Cardiac septum (tissue), 1 donor: ENCODE data around the gene RBFOX1. TPM values are rescaled to one million over a fixed set of nuclear protein-coding genes. Genes with fewer than 3 reads are reported as not detected.

Experiments used
- DNase-seq: peaks from one replicate; pipeline ENCODE4 v3.0.0-alpha.2; 2020; ENCODE audit warnings: low spot score
- intact Hi-C: fragments of 100-400 bp; cut with DNase I; formaldehyde crosslinking; loops from one replicate; pipeline ENCODE4 v1.14.0; 2022
- total RNA-seq: library from RNA; stranded (reverse); fragmentation: NEBNext Ultra II Directional; extraction: Animal tissue kit (Norgen Biotek cat#: 25700); gene quantifications from one replicate; pipeline ENCODE4 v1.2.1, GENCODE V29; 2021
- donor health status: DM: no; HTN: no; CAD: no.

RBFOX1 gene
- total RNA-seq, 1 donor from 2014 or later, result 27.1 TPM

DNA sequence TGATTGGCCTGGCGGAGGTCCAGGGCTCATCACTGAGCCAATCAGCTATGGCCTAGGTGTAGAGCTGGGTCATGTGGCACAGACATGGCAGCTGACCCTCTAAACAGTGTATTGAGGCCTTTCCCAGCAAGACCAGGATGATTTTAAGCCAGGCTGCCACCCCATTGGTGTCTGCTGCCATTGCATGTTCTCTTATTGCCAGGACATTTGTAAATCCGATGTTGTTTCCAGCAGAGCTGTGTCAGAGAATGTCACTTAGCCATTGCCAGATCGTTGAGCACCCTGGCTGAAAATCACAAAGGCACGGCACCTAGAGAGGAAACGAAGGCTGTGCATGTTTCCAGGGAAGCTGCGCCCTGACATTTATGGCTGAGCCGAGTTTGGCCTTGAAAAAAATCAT lies 33.4 kb downstream of the RBFOX1 start:
- intact Hi-C loops, result no loop called here
- DNase-seq, result no peak

DNA sequence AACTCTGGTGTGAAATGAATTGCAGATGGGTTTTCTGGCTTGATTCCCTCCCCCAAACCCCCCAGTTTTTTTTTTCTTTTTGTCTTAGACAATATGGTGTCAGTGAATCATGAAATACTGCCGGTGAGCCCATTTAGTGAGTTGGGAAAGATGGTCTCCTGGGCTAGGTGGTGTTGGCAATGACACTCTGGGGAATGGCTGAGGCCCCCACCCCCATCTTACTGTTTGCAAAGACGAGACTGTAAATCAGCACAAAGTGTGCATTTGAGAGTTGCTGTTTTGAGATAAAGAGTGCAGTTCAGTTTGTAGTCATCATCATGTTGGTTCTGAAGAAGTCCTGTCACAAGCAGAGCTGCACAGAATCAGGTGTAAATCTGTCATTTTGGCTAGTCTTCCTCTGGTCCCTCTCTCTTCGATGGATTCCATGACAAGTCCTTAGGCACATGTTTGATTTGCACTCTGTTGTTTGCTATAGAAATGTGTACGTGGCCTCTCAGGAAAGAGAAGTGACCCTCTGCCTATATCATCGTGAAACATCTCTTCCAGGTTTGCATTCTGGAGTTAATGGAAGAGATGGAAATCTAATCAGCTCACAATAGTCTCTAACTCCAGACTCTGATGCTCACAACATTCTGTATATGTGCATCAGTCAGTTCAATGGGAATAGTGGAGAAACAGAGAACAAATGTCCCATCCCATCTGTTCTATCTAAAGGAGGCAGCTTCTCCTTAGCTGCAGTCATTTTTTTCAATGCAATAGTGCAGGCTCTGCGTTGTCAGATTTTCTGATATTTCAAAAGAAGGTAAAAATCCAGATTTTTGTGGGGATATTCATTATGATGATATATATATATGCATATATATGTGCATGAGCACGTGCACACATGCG lies 34.6 kb downstream of the RBFOX1 start:
- intact Hi-C loops, result no loop called here
- no peak for DNase-seq

DNA sequence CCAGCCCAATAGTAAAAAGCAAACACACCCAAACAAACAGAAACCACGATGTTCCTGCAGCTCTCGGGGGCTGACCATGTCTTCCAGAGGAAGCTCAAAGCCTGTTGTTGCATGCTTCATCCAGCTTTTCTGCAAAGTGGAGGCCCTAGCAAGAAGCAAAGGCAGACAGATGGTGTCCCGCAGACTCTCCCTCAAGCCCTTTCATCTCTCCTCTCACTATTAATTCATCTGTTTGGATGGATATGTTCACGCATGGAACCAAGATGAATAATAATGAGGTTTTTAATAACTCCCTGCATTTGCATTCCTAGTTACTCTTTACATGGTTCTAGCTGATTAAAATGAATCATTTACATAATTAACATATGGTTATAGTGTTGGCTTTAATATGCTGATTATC lies 36.6 kb downstream of the RBFOX1 start:
- intact Hi-C loops, result no loop called here
- no peak for DNase-seq

DNA sequence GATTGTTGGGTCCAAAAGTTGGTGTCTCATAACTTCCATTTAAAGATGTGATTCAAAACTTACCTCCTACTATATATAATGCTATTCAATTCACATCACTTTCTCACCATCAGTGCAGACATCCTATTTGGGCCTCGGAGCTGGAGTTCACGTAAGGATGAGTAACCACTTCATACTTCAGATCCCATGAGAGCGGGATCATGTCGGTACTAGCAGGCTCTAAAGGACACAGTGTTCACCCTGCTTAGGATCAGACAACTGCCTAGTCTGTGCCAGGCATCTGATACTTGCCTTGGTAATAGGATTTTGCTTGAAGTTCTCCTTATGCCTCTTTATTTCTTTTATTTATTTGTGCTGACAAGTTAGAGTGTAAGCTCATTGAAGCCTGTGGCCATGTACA lies 39.5 kb downstream of the RBFOX1 start:
- intact Hi-C loops, result loop anchor here (5.0 kb wide), 1 partner anchor 40 kb away; the partner anchor contains the start of gene RBFOX1
- DNase-seq, result no peak

DNA sequence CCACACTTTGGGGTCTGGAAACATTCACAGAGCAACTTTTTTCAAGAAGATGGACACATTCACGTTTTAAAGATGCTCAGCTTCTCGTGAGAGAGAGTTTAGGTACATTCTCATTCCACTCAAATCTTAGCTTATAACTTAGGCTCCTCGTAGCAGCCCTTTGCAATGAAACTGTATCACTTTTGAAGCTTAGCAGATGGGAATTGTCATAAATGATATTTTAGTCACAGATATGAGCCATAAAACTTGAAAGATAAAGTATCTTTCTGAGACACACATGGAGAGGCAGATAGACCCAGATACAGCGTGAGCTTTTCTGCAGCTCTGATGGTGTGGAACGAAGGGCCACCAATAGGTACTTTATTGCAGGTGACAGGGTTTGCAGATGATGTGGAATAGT lies 41.1 kb downstream of the RBFOX1 start:
- intact Hi-C loops, result loop anchor here (5.0 kb wide), 1 partner anchor 41 kb away; the partner anchor contains the start of gene RBFOX1
- no peak for DNase-seq

DNA sequence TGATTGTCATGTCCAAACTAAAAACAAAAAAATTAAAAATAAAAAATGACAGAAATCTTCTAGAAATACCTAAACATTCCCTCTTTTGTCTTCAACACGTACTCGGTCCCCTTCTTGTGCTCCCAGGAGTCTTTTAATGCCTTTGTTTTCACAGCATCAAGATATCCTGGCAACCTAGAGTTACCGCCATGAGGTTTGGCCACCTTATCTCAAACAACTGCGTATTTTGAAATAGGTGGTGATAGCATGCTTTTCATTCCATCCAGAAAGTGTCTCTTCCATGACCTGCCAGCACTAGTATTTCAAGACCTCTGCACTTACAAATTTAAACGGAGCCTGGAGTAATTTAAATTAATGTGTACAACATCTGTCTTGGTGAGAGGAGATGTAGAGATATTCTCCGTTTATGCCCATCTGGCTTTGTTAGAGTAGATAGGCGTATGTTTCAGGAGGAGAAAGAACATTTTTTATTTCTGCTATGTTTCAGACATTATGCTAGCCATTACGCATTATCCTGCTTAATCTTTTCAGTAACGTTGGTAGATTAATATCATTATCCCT lies 42.0 kb downstream of the RBFOX1 start:
- intact Hi-C loops, result loop anchor here (5.0 kb wide), 1 partner anchor 42 kb away; the partner anchor contains the start of gene RBFOX1

DNA sequence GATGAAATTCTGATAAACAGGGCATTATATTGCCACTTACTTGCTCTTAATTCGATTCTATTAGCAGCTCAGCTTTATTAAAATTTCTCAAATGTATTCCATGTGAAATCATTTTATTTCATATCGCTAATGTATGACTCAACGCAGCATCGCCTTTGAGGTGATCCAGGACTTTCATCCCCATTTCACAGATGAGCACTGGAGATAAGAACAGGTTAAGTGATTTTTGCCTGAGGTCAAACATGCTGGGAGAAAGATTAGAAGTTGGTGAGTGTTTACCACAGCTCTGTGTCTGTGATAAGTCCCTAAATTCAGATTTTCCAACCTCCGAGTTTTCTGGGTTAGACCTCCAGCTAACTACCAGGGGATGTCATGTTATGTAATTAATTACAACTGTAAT lies 43.6 kb downstream of the RBFOX1 start:
- DNase-seq, result no peak
- intact Hi-C loops, result no loop called here

More for the DNA sequence above, 42.0 kb downstream of the RBFOX1 start:
- no peak for DNase-seq

DNA sequence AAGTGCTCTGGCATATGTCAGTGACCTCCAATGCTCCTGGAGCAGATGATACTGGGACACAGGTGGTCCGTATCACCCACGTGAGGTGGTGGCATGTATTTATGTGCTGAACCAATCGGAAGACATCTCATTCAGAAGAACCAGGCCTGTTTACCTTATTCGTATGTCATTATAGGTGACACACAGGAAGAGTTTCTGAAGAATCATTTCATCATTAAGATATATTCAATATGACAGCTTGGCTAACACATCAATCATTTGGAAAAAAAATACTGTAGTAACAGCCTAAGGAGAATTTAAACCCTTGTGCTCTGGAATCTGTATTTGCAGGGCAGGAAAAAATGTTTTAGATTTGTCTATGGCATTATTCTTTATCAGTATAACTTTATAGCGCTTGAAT lies 44.6 kb downstream of the RBFOX1 start:
- intact Hi-C loops, result no loop called here
- no peak for DNase-seq

DNA sequence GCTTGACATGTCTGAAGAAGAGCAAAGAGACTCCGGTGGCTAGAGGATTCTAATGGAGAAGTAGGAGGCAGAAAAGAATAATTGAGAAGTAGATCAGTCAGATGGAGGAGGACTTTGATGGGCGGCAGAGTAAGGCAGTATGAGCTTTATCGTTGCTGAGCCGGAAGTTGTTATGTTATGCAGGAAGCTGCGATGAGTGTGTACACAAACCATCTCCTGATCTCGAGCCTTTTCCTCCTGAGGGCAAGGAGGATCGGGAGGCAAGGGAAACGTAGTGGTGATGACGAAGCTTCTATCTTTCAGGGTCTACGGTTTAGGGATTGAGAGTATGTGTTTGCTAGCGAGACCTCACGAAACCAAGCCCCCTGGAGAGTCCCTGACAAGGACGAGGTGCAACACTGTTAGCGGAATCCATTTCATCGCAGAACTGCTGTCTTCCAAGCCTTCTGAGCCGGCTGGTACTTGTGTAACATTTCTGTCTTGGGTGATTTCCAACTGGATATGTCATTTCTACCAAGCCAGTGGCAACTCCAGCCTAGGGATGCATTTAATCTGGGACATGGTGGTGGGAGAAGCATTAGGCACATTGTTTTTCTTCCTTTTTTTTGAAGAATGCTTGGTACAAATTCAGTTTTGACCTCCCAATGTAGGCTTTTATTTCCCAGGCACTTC lies 45.5 kb downstream of the RBFOX1 start:
- intact Hi-C loops, result no loop called here
- DNase-seq, result no peak

DNA sequence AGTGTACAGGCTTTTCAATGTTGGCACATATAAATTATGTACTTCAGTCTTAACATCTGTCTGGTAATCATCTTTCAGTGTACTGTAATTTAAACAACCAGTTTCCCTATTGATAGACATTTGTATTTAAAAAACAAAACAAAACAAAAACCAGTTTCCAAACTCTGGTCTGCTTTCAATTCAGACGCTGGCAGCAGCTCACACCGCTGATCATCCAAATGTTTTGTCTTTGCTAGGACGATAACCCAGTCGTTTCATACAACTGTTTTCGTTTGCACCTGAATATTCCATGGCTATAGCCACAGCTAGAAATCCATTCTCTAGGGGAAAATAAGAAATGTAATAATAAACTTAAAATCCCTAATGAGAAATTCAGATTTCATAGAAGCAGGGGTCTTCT lies 47.8 kb downstream of the RBFOX1 start:
- intact Hi-C loops, result no loop called here
- no peak for DNase-seq

DNA sequence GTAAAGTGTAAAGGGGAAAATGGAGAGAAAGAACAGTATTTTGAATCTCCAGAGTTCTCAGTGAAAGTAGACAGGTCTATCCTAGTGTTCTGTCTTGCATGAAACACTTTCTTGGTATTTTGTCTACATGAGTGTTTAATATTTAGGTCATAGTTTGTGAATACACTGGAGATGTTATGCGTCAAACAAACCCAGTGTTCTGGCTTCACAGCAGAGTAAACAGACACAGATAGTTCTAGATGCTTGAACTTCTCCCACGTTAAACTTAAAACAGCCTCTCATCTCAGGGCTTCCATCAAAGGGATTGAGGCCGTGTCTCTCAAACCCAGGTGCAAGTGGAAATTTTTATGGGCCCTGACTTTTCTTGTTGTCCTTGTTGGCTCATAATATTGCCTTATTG lies 48.3 kb downstream of the RBFOX1 start:
- no peak for DNase-seq
- intact Hi-C loops, result no loop called here

DNA sequence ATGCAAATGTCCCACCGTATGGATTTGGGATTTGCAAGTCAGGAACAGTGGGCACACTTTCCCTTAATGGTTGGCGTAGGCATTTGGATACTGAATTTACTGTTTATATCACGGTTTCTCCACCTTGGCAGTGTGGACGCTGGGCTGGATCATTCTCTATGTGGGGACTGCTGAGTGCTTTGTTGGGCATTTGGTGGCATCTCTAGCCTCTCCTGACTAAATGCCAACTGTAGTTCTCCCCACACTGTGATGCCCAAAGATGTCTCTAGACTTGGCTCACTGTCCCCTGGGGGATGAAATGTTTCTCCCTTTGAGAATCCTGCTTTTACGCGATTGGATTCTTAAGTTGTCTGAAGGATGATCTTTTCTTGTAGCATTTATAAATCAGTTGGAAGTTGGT lies 49.0 kb downstream of the RBFOX1 start:
- DNase-seq, result no peak
- intact Hi-C loops, result no loop called here

DNA sequence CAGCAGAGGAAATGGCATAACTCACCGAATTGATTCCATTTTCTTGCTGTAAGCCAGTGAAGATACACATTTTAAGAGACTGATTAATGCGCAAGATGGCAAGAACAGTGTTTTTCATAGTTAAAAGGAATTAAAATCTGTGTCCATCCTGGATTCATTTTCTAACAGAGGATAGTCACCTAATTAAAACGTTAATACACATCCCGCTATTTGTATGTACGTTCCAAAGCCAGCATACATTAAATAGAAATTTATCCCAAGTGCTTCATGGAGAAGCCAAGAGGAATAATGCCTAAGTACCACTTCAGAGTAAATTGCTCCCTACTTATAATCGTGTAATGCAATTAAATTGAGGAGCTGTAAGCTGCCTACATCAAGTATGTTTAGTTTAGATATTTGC lies 49.9 kb downstream of the RBFOX1 start:
- intact Hi-C loops, result no loop called here

DNA sequence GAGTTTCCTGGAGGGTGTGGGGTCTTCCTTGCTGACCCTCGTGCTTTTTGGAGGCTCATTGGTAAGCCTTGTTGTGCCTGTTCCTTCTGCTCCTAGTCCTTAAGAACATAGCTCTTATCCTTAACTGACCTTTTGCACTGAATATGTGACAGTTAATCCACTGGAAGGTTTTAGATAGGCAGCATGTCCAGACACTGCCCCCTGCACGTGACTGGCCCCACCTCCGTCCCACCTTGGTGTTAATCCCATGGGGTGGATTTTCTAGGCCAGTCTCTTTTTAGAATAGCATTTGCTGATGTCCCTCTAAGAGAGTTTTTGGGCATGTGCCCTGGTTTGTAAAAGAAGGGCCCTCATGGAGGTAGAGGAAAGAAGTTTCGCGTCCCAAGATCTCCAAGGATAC lies 58.3 kb downstream of the RBFOX1 start:
- intact Hi-C loops, result no loop called here
- DNase-seq, result no peak

More for the DNA sequence above, 49.9 kb downstream of the RBFOX1 start:
- DNase-seq, result no peak

DNA sequence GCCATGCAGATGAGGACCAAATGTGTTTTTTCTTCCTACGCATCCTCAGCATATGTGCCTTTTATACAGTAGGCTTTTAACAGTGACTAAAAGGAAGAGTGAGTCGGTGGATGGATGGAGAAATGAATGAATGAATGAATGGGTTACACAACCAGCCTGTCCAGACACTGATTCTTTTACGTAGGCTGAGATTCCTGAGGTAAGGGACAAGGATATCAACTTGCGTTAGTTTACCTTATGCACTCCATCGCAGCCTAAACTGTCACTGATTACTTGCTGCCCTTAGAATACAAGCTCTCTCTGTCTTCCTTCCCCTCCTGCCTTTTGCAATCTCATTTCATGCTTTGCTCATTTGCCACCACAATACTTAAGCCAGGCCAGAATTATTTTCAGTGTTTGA lies 59.0 kb downstream of the RBFOX1 start:
- intact Hi-C loops, result no loop called here
- DNase-seq, result no peak

DNA sequence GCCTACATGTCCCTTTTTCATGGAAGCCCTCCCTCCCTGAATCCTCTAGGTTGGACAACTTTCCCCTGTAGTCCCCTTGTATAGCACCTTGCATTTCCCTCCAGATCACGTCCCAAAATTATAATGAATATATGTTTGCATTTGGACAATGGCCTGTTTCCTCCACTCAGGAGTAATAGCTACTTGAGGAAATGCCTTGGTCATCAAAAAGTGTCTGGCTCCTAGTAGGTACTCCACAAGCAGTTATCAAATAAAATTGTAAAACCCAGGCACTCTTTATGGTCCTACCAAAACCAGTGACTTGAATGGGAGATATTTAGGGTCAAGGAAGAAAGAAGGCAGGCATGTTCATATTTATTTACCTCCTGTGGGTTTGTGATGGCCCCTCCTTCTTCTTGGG lies 59.6 kb downstream of the RBFOX1 start:
- intact Hi-C loops, result no loop called here
- no peak for DNase-seq

DNA sequence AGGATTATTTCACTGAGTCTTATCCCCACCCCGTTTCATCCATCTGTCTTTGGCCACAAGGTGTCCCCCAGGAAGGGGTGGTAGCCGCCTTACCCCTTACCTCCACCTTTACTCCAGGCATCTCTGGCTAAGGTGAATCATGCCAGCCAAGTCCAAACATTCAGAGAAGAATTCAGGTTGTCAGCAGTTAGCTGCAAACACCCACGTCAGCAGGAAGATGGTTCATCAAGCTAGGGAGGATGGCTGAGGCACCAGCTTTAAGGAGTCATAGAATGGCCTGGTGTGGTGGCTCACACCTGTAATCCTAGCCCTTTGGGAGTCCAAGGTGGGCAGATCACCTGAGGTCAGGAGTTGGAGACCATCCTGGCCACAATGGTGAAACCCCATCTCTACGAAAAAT lies 61.0 kb downstream of the RBFOX1 start:
- intact Hi-C loops, result no loop called here
- no peak for DNase-seq

DNA sequence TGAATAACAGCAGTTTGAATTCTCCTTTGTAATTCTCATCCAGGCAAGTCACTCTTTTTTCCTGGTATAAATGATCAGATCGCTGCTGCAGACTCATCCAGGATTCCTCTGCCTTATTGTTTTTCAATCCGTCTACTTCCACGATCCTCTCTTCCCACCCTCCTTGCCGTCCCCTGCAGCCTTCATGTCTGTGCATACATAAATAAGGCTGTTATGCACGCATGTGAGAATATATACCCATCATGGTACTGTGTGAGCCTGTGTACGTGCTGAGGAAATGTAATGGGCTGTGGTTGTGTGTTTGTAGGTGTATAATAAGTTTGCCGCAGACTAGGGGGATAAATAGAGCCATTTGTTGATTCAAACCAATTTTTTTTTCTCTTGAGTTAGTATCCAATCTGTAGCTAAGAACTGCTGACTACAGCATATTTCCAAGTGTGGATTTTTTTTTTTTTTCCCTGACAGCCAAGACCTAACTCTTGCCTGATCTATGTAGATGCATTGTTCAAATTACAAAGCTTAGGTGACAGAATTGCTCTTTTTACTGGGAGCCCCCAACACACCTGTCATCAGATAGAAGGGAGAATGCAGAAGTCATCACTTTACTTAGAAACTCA lies 62.2 kb downstream of the RBFOX1 start:
- intact Hi-C loops, result no loop called here
- no peak for DNase-seq

DNA sequence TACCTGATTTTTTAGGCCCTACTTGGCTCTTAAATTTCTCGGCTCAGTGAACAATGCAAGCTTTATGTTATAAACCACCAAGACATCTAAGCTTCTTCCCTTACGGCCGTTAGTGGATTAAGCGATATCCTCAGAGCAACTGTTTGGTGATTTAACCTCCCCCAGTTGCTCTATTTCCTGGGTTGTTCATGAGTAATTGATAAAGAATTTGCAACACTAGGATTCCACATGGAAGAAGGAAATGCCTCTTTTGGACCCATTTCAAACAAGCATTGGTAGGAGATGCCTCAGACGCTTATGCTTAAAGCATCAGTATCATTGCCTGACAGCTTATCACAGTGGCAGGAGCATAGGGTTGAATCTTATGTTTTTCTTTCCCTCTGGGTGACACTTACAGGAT lies 65.3 kb downstream of the RBFOX1 start:
- intact Hi-C loops, result no loop called here

DNA sequence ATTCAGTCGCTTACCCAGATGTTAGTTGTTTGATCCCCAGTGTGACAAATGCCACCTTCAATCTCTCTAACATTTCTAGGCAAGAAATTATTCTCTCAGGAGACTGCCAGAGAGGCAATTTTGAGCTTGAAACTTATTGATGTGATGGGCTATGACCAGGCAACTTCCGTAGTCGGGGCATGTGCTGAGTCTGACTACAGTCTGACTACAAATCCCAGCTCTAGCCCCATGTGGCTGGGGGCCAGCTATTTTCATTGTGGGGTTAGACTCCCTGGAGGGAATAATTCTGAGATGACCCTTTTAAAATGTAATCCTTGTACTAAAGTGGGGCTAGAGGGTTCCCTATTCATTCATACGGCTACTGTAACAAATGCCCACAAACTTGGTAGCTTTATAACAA lies 65.9 kb downstream of the RBFOX1 start:
- no peak for DNase-seq
- intact Hi-C loops, result no loop called here

More for the DNA sequence above, 65.3 kb downstream of the RBFOX1 start:
- DNase-seq, result no peak
